Omental fat pad (tissue), 4 donors: ENCODE measurements around the gene PAX5. TPM values are rescaled to one million over a fixed set of nuclear protein-coding genes. Genes with fewer than 3 reads are reported as not detected.

Experiments
- ATAC-seq: fragments of 150-250 bp; one replicate; pipeline ENCODE4 v1.9.1; 2016; ENCODE audit warnings: mild to moderate bottlenecking, moderate library complexity; ENCODE audit not compliant: low FRiP score
- DNase-seq: peaks from one replicate; pipeline ENCODE4 v3.0.0-alpha.2; 2019; ENCODE audit warnings: low spot score
- total RNA-seq, 4 donors: library from RNA; depleted of rRNA; stranded (reverse); fragments of >200 nt; gene quantifications; one replicate each; pipeline ENCODE4 v1.1.0, GENCODE V29; 2016
- TF ChIP-seq, protein P1 (sequence below), 3 donors: fragments of 450-650 bp; IDR thresholded peaks; one replicate each; pipeline ENCODE4 v1.5.1; 2016 to 2017; ENCODE audit warnings: antibody characterized with exemption in 3 of 3, mild to moderate bottlenecking in 3 of 3, moderate library complexity in 2 of 3

The PAX5 gene
- total RNA-seq, 4 donors from 2014 or later: 0.09 to 1.2 (median 0.24) TPM; not detected in 1

DNA sequence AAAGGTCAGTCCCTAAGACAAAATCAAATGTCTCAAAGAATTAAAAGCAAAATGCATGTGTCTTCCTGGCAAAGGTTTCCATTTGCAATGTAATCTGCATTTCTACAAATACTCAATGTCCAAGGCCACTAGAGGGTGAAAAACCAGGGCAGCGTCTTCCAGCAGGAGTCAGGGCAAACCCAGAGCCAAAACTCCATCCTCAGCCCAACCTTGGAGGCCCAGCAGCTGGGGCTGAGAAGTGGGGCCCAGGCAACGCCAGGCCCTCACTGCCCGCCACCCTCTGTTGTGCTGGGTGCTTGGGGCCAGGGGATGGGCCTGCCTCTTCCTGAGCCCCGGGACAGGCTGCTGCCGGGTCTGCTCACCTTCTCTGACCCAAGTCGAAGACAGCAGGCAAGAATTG, 200.1 kb downstream of the PAX5 start:
- no peak for DNase-seq
- no peak for ATAC-seq

DNA sequence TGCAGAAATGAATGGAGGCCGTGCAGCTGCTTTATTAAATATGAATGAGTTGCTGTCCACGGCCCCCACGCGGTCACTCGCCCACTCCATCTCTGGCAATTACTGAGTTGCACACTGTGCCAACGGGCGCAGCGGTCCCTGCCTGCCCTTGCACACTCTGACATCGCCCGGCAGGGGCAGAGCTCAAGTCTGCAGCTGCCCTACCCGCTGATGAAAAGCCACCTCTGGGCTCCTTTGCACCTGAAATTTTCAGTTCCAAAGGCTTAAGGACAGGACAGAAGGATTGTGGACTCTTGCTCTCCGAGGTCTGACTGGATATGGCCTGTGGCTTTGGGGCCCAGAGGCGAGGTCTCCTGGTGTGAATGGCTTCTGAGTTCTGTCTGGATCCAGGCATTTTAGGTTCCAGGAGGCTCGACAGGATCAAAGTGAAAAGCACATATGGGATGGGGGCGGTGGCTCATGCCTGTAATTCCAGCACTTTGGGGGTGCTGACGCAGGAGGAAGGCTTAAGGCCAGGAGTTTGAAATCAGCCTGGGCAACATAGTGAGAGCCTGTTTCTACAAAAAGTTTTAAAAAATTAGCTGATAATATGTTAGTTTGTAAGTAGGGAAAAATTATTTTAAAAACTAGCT, 201.8 kb downstream of the PAX5 start:
- ATAC-seq: no peak
- no peak for DNase-seq
- TF ChIP-seq, protein P1, sequence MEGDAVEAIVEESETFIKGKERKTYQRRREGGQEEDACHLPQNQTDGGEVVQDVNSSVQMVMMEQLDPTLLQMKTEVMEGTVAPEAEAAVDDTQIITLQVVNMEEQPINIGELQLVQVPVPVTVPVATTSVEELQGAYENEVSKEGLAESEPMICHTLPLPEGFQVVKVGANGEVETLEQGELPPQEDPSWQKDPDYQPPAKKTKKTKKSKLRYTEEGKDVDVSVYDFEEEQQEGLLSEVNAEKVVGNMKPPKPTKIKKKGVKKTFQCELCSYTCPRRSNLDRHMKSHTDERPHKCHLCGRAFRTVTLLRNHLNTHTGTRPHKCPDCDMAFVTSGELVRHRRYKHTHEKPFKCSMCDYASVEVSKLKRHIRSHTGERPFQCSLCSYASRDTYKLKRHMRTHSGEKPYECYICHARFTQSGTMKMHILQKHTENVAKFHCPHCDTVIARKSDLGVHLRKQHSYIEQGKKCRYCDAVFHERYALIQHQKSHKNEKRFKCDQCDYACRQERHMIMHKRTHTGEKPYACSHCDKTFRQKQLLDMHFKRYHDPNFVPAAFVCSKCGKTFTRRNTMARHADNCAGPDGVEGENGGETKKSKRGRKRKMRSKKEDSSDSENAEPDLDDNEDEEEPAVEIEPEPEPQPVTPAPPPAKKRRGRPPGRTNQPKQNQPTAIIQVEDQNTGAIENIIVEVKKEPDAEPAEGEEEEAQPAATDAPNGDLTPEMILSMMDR (IDR thresholded peaks at IDR 0.05): no peak

More for the DNA sequence above, 200.1 kb downstream of the PAX5 start:
- TF ChIP-seq, protein P1 (IDR thresholded peaks at IDR 0.05): no peak

DNA sequence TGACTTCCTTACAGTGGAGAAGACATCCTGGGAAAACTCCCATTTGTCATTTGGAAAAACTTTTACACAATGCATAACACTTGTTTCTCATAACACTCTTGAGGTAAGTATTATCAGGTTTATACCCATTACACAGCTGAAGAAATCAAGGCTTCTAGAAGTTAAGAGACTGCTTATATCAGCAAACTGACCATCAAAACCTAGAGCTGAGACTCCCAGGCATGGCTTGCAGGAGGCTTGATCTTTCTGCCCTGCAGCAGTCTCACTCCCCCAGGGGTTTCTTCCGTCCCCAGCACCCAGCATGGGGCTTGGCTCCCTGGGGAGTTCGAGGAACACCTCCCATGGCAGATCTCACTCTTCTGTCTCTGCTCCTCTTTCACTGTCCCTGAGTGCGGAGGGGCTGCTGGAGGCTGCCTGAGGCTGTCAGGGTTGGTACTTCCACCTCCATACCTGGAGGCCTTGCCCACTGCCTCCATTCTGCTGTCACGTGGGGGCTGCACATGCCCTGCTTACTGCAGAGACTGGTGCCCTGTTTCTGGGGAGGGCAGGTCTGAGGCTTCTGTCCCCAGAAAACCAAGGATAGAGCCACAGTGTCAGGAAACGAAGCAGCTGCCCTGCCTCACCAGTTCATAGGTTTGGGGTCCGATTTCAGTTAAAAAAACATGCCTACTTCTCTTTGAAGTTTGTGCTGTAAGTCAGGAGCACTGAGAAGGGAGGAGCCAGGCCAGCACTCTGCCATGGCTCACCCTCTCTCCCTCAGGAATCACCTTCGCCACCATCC, 202.5 kb downstream of the PAX5 start:
- TF ChIP-seq, protein P1 (IDR thresholded peaks at IDR 0.05): no peak
- ATAC-seq (no peak), DNase-seq (no peak)

DNA sequence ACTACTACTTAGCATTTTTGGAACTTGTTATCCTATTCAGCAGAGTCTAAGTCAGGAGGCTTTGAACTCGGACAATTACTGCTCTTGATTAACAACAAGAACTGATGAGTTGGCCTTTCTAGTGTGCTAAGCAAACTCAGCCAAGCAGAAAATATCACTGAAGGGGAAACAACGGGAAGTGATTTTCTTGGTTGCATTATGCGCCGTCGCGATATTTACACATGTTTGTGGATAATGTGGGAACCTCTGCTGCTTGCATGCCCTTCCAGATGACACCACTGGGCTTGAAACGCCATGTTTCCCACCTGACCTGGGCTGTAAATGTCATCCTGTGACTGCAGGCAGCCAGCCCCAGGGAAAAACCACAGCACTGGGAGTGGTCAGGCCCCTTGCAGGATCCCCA, 205.5 kb downstream of the PAX5 start:
- ATAC-seq: no peak
- TF ChIP-seq, protein P1 (IDR thresholded peaks at IDR 0.05): no peak

DNA sequence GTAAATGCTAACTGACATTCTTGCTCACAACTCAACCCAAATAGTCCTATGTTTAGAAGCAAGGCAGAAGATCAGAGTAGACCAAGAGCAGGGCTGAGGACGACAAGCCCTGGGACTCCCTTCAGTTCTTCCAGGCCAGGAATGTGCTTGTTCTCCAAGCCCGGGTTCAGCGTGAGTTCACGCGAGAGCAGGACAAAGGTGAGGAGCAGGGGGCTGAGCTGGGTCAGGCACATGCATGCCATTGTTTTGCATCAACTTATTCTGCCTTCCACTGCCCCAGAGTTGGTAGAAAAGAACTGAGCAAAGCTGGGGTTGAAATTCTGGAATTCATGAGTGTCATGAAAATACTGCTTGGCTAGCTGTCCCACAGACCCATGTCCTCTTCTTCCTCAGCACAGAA, 206.5 kb downstream of the PAX5 start:
- TF ChIP-seq, protein P1 (IDR thresholded peaks at IDR 0.05): no peak
- ATAC-seq: no peak
- no peak for DNase-seq

More for the DNA sequence above, 205.5 kb downstream of the PAX5 start:
- DNase-seq: no peak

DNA sequence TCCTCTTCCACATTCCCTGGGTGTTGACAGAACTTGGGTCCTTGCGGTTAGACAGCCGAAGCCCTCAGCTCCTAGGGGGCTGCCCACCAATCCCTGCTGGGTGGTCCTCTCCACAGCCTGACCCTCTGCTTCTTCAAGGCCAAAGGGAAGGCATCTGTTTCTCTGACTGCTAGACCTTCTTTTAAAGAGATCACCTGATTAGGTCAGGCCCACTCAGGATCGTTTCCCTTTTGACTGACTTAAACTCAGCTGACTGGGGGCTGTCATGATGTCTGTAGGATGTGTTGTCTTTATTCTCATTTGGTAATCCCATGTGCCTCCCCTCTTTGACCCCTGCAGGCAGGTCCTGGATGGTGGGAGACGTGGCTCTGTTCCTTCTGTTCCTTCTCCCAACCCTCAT, 207.5 kb downstream of the PAX5 start:
- ATAC-seq: no peak
- TF ChIP-seq, protein P1 (IDR thresholded peaks at IDR 0.05): no peak

DNA sequence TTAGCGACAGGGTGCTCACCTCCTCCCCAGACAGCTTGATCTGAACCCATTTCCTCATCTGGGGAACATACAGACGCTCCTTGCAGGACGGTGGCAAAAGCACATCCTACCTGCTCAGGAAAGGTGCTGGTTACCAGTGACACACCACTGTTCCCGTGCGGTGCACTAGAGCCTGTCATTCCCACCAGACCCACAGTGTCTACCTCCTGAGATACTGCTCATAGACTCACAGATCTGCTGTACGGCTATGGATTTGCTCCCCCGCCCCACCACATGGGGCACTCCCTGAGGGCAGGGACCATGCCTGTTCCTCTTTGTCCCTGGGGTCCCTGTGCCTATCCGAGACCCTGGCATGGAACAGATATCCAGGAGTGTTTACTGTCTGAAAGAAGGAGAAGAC, 208.9 kb downstream of the PAX5 start:
- no peak for DNase-seq
- no peak for ATAC-seq
- TF ChIP-seq, protein P1 (IDR thresholded peaks at IDR 0.05): no peak

More for the DNA sequence above, 207.5 kb downstream of the PAX5 start:
- DNase-seq: no peak
